Fibroblast of lung (primary cell): Measurements from ENCODE around the gene TRAPPC8. TPM values are rescaled to one million over a fixed set of nuclear protein-coding genes. Genes with fewer than 3 reads are reported as not detected.
"Not testable (repeated sequence)": the region's sequence is repeated elsewhere in the genome, so short reads cannot be mapped to it uniquely, and the experiment has no call there.

Experiments used
- DNase-seq, 2 donors: peaks; one replicate each; pipeline versions ENCODE4 v3.0.0 to v3.0.0-alpha.2; 2010; ENCODE audit warnings: low read depth in 2 of 2
- H2AFZ ChIP-seq: 2 replicates; pipeline ENCODE4 v1.5.1; 2012; ENCODE audit warnings: low read length, control low read depth, inconsistent platforms
- H3K27ac ChIP-seq: 2 replicates; pipeline ENCODE4 v1.5.1; 2011; ENCODE audit warnings: low read length, control low read depth; ENCODE audit not compliant: insufficient read depth
- H3K27me3 ChIP-seq: 2 replicates; pipeline ENCODE4 v1.5.1; 2011; ENCODE audit warnings: mild to moderate bottlenecking, low read length; ENCODE audit not compliant: control insufficient read depth, insufficient read depth
- H3K36me3 ChIP-seq: 2 replicates; pipeline ENCODE4 v1.5.1; 2011; ENCODE audit warnings: low read length; ENCODE audit not compliant: control insufficient read depth, insufficient read depth
- H3K4me1 ChIP-seq: 2 replicates; pipeline ENCODE4 v1.5.1; 2011; ENCODE audit warnings: low read length; ENCODE audit not compliant: control insufficient read depth, insufficient read depth; ENCODE audit errors: extremely low read depth
- H3K4me2 ChIP-seq: 2 replicates; pipeline ENCODE4 v1.5.1; 2011; ENCODE audit warnings: low read length, control low read depth; ENCODE audit not compliant: insufficient read depth; ENCODE audit errors: extremely low read depth
- H3K4me3 ChIP-seq, 4 experiments: fragments of 200-600 bp in 1 of 4; sonication (generic) in 1 of 4; replicated peaks in 1 of 4; 2 replicates each; pipeline ENCODE4 v1.5.1; 2011 to 2016; ENCODE audit warnings: low read length in 4 of 4, low read depth in 3 of 4, mild to moderate bottlenecking in 3 of 4, control low read depth in 2 of 4, inconsistent platforms in 1 of 4, mixed read lengths in 1 of 4; ENCODE audit not compliant: insufficient read depth in 1 of 4; ENCODE audit errors: control extremely low read depth in 1 of 4
- H3K79me2 ChIP-seq: 2 replicates; pipeline ENCODE4 v1.5.1; 2012; ENCODE audit warnings: mild to moderate bottlenecking, low read length, inconsistent platforms; ENCODE audit not compliant: control insufficient read depth, insufficient read depth
- H3K9ac ChIP-seq: 2 replicates; pipeline ENCODE4 v1.5.1; 2011; ENCODE audit warnings: mild to moderate bottlenecking, low read length, control low read depth; ENCODE audit not compliant: insufficient read depth
- H3K9me3 ChIP-seq: 2 replicates; pipeline ENCODE4 v1.5.1; 2012; ENCODE audit warnings: low read depth, low read length; ENCODE audit not compliant: control insufficient read depth, insufficient read depth
- H4K20me1 ChIP-seq: 2 replicates; pipeline ENCODE4 v1.5.1; 2011; ENCODE audit warnings: low read length; ENCODE audit not compliant: control insufficient read depth, insufficient read depth; ENCODE audit errors: extremely low read depth
- CTCF ChIP-seq, 2 donors: IDR thresholded peaks in 1 of 2; conservative IDR thresholded peaks in 1 of 2; 1 replicate in 1 of 2; 2 replicates in 1 of 2; pipeline ENCODE4 v1.5.1; 2011 to 2012; ENCODE audit warnings: low read length in 2 of 2, control low read depth in 1 of 2, inconsistent platforms in 1 of 2, low read depth in 1 of 2, mild to moderate bottlenecking in 1 of 2
- EZH2 ChIP-seq: IDR thresholded peaks from 2 replicates; pipeline ENCODE4 v1.5.1; 2012; ENCODE audit warnings: low read length, control low read depth, mild to moderate bottlenecking; ENCODE audit errors: missing control alignments
- polyA plus RNA-seq, 2 donors: library from polyadenylated mRNA; depleted of rRNA in 1 of 2; stranded (reverse) in 1 of 2; unstranded in 1 of 2; fragments of >200 nt; gene quantifications; 2 replicates each; pipeline ENCODE4 v1.2.1, GENCODE V29; 2011 to 2012; ENCODE audit warnings: missing spikeins in 1 of 2
- total RNA-seq: library from RNA; depleted of rRNA; stranded (reverse); fragments of >200 nt; gene quantifications from 2 replicates; pipeline ENCODE4 v1.2.1, GENCODE V29; 2014

Gene TRAPPC8
- total and polyA plus RNA-seq, 2 donors (not counting 1 experiment from before 2014, with no cell fraction given), result 53.4 to 64.2 TPM

DNA sequence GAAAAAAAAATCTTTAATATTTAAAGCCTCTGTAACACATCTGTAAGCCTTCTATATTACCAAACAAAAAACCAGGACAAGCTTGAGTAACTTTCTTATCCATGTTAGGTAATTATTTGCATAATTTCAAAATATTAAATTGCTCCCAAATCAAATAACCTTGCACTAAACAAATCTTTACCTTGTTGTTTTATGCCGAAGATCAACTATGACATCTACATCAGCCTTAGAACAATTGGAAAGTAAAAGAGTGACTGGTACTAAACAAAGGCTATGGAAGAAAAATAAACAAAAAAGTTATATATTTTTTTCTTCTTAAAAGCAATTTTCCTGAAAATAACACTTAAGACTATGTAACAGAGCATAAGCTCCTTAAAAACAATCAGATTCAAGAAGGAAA lies 111.0 kb downstream of the TRAPPC8 start:
- Histone ChIP-seq H4K20me1 (no peaks in the 10 kb centered on the region), H3K4me3 (no peak overlapping the region), H3K4me1 (no peaks in the 10 kb centered on the region), H3K36me3 (peaks cover 3% of the 10 kb centered on the region), H3K27ac (no peak overlapping the region), H2AFZ (no peak overlapping the region), H3K9ac (no peak overlapping the region), H3K4me2 (no peak overlapping the region), H3K9me3 (no peaks in the 10 kb centered on the region), H3K27me3 (no peaks in the 10 kb centered on the region), H3K79me2 (no peaks in the 10 kb centered on the region)
- TF ChIP-seq EZH2 (no peak), CTCF (conservative IDR thresholded peaks at IDR 0.05 in 1 of 2, IDR thresholded peaks at IDR 0.05 in 1 of 2; ENCODE audit: low read depth in 1 of 2, low read length in 2 of 2) (no peak)
- no peak for DNase-seq

DNA sequence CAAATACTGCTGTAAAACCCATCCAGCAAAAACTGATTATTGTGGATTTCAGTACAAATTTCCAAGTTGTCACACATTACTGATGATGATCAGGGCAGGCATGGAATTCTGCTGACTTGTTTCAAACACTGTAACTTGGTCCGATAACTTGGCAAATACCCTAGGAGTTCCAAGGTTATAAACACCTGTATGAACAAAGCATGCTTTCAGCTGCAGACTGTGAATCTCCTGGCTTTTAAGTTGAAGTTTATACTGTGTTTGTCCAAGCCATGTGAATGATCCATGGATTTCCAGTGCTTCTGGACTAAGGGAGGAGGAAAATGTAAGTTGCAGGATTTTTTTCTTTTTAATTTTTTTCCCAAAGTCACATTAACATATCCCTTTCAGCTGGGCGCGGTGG lies 112.2 kb downstream of the TRAPPC8 start:
- no peak overlapping the region for H3K9ac ChIP-seq
- H3K4me3 ChIP-seq, result no peak overlapping the region
- H2AFZ ChIP-seq, result no peak overlapping the region
- no peak overlapping the region for H3K27ac ChIP-seq
- H3K79me2 ChIP-seq, result no peaks in the 10 kb centered on the region
- H3K4me1 ChIP-seq, result no peaks in the 10 kb centered on the region
- H3K27me3 ChIP-seq, result no peaks in the 10 kb centered on the region
- H4K20me1 ChIP-seq, result no peaks in the 10 kb centered on the region
- H3K4me2 ChIP-seq, result no peak overlapping the region
- TF ChIP-seq EZH2 (no peak), CTCF (conservative IDR thresholded peaks at IDR 0.05 in 1 of 2, IDR thresholded peaks at IDR 0.05 in 1 of 2; ENCODE audit: low read depth in 1 of 2, low read length in 2 of 2) (no peak)
- no peak for DNase-seq
- no peaks in the 10 kb centered on the region for H3K9me3 ChIP-seq
- H3K36me3 ChIP-seq, result peaks cover 3% of the 10 kb centered on the region

DNA sequence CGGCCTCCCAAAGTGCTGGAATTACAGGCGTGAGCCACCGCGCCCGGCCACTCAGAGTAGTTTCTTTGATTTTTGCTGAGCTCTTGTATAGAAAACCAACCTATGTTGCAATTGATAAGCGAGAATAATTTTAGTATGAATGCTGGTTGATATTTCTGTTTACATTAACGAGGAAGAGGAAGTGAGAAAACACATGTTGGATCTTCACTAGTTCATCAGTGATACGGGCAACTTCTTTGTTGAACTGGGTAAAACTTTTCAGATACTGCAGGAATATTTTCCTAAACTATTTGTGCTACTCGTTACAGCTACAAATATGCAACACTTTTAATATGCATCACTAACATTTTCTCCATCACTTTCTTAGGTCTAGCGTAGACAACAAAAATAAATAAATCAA lies 114.3 kb downstream of the TRAPPC8 start:
- no peaks in the 10 kb centered on the region for H3K79me2 ChIP-seq
- H3K27ac ChIP-seq, result no peak overlapping the region
- H3K4me1 ChIP-seq, result no peaks in the 10 kb centered on the region
- TF ChIP-seq CTCF (conservative IDR thresholded peaks at IDR 0.05 in 1 of 2, IDR thresholded peaks at IDR 0.05 in 1 of 2; ENCODE audit: low read depth in 1 of 2, low read length in 2 of 2) (no peak), EZH2 (no peak)
- no peak for DNase-seq
- H3K4me2 ChIP-seq, result no peak overlapping the region
- no peaks in the 10 kb centered on the region for H4K20me1 ChIP-seq
- no peak overlapping the region for H3K4me3 ChIP-seq
- no peak overlapping the region for H2AFZ ChIP-seq
- H3K36me3 ChIP-seq, result peaks cover 3% of the 10 kb centered on the region
- H3K9ac ChIP-seq, result no peak overlapping the region
- H3K9me3 ChIP-seq, result no peaks in the 10 kb centered on the region
- H3K27me3 ChIP-seq, result no peaks in the 10 kb centered on the region

GRCh38 chr18:31826673-31827325 lies 116.1 kb downstream of the TRAPPC8 start:
- H3K27ac ChIP-seq, H3K36me3 ChIP-seq, H2AFZ ChIP-seq, H3K9me3 ChIP-seq, H3K27me3 ChIP-seq, H3K9ac ChIP-seq, H3K4me2 ChIP-seq, H3K4me1 ChIP-seq, H4K20me1 ChIP-seq, H3K4me3 ChIP-seq, DNase-seq, H3K79me2 ChIP-seq: not testable (repeated sequence)
